NCI-H82 treated with DMSO at 0.1 percent for 48 hours (cell line): ENCODE data around the gene DPH5.
"Not testable (repeated sequence)": the region's sequence is repeated elsewhere in the genome, so short reads cannot be mapped to it uniquely, and the experiment has no call there.

Experiments used
- DNase-seq: peaks from one replicate; lab custom pipeline; 2025; ENCODE audit not compliant: unreplicated experiment; lab: John Stamatoyannopoulos, UW

Gene DPH5

GRCh38 chr1:101033017-101033416, 7.4 kb upstream of the DPH5 start:
- DNase-seq = no peak

- DNase-seq = not testable (repeated sequence)
Measured at GRCh38 chr1:101032129-101032528, 6.5 kb upstream of the DPH5 start.

- DNase-seq = no peak
Measured at GRCh38 chr1:101030881-101031280, 5.3 kb upstream of the DPH5 start.

GRCh38 chr1:101029184-101029583, 3.6 kb upstream of the DPH5 start:
- no peak for DNase-seq

- no peak for DNase-seq
Measured at GRCh38 chr1:101028466-101028865, 2.9 kb upstream of the DPH5 start.

GRCh38 chr1:101027194-101027772, 1.7 kb upstream of the DPH5 start:
- DNase-seq = no peak

- no peak for DNase-seq
Measured at GRCh38 chr1:101026430-101026788, 825 bp upstream of the DPH5 start.

GRCh38 chr1:101025283-101025656, 314 bp downstream of the DPH5 start:
- no peak for DNase-seq

- no peak for DNase-seq
Measured at GRCh38 chr1:101022294-101022693, 3.3 kb downstream of the DPH5 start.

GRCh38 chr1:101017448-101017847, 8.1 kb downstream of the DPH5 start:
- DNase-seq = no peak

- no peak for DNase-seq
Measured at GRCh38 chr1:101013776-101014175, 11.8 kb downstream of the DPH5 start.

GRCh38 chr1:101008229-101008834, 17.3 kb downstream of the DPH5 start:
- no peak for DNase-seq

- DNase-seq = no peak
Measured at GRCh38 chr1:101006553-101006952, 19.0 kb downstream of the DPH5 start.

GRCh38 chr1:101005871-101006270, 19.7 kb downstream of the DPH5 start:
- no peak for DNase-seq

- no peak for DNase-seq
Measured at GRCh38 chr1:101005183-101005582, 20.4 kb downstream of the DPH5 start.

- no peak for DNase-seq
Measured at GRCh38 chr1:101004670-101005069, 20.9 kb downstream of the DPH5 start.

GRCh38 chr1:101004061-101004460, 21.5 kb downstream of the DPH5 start:
- DNase-seq = no peak

GRCh38 chr1:101003012-101003650, 22.5 kb downstream of the DPH5 start:
- DNase-seq = no peak

- DNase-seq = no peak
Measured at GRCh38 chr1:101002551-101002950, 23.0 kb downstream of the DPH5 start.

GRCh38 chr1:101000131-101000873, 25.3 kb downstream of the DPH5 start:
- DNase-seq = no peak

- no peak for DNase-seq
Measured at GRCh38 chr1:100998426-100998825, 27.2 kb downstream of the DPH5 start.
